LoVo (cell line): ENCODE measurements around the gene GH2.
"Not testable (repeated sequence)": the region's sequence is repeated elsewhere in the genome, so short reads cannot be mapped to it uniquely, and the experiment has no call there.

Experiments used
- DNase-seq: peaks from one replicate; pipeline ENCODE4 v3.0.0-alpha.2; 2016; ENCODE audit warnings: low spot score

The GH2 gene

DNA sequence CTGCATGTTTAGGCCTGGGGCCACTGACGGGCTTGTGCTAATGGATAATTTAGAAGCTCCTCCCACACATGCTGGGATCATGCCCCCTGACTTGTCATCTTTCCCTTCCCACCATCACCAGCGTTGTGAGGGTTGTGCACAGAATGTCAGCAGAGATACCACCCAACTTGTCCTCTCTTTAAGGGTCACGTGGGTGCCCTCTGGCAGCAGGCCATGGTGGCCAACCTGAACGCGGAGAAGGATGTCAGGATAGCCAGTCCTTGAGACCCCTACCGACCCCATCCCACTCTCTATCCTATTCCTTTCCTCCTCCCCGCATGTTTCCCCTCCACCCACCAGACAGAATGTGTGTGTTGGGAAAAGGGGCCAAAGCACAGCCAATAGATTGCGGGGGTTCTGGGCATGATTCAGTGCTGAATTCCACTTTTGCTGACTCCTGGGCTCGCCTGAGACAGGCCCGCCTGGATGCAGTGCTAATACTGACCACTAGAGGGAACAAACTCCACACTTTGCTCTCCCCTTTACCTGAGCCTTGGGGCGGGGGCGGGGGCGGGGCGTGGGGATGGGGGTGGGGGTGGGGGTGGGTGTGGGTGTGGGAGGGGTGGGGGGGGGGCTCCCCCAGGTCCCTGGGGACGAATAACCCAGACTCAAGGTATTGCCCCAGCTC, at the start of gene GH2:
Gene GH2, minus strand, starts transcription at position 10 of the 667 bp plus-strand sequence. CDS start 143 bp downstream, outside the sequence.
- peak; percentile 64 for DNase-seq

DNA sequence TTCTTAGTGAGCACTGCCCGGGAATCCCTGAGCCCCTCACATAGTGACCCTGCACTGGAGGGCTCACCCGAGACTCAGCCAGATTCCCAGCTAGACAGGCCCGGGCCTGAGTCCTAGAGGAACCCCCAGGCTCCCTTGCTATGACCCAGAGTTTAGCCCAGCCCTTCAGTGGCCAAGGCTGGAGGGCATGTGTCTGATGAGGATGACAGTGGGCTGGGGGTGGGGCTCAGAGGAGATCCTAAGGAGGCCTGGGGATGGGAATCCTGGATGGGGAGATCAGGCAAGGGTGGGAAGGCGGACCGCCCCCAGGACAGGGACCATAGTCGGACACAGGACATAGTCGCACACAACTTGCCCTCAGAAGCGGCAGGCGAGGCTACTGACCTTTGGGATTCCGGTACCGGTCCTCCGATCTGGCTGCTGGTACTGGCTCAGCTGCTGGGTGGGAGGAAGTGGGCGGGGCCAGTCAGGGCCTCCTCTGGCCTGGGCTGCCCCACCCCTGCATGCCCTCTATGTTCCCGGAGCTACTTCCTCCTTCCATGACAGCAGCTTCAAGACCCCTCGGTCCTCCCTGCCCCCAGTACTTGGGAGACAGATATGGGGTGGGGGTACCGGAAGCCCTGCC, 49.3 kb upstream of the GH2 start:
- no peak for DNase-seq

DNA sequence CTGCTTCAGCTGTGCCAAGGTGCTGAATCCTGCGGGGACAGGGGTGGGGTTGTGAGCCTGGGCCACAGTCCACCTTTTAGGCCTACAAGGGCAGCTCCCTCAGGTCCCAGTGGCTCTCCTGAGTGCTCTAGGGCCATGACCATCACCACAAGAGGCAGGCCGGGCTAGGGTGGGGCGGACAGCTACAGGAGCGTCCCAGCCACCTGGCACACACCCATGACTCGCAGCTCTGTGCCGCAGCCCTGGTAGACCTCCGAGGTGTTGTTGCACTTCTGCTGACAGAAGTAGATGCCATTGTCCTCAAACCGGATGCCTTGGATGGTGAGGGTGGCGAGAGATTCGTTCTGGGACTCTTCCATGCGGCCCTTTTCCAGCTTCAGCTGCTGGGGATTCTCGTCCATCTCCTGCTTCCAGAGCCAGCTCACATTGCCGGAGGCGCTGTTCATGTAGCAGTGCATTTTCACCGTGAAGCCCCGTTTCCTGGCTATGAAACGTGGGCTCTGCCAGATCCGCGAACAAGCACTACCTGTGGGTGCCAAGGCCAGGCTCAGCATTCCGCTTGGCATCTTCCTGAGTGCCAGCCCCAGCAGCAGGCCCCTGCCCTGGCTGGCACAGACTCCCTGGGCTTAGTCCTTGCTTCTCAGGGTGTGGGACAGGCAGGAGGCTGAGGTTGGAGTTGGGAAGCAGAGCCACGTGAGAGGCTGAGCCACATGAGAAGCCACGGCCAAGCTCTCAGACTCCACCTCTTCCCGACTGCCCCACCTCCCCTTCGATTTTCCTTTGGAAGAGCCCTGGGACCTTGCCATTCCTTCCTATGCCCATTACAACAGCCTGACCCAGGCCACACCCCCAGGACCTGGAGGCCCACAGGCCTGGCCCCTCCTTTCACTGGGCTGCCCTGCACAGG, 48.4 kb upstream of the GH2 start:
- no peak for DNase-seq

DNA sequence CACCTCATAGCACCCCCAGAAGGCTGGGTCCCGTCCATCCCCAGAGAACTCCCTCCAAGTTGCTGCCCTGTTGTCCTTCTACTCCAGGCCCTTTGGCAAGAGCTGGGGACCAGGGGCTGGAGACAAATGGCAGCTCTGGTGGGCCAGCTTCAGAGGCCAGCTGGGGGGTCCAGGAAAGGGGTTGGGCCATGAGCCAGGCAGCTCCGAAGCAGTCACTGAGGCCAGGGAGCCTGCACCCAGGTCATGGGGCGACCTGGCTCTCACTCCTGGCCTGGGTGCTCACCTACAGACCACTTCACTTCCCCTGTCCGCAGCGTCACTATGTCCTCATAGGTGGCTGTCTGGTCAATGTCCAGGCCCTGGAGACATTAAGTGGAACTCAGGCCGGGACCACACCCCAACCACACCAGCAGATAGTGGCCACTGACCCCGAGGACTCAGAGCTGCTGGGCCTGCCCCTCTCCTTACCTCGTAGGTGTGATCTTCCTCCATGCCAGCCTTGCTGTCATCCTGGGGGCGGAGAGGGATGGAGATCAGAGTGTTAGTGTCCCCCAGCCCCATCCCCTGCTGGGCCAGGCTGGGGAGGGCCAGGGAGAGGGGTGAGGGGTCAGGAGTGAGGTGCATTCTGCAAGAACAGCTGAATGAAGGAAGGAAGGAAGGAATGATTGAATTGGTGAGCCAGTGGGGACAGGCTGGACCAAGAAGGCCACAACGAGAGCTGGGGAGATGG, 47.4 kb upstream of the GH2 start:
- no peak for DNase-seq

DNA sequence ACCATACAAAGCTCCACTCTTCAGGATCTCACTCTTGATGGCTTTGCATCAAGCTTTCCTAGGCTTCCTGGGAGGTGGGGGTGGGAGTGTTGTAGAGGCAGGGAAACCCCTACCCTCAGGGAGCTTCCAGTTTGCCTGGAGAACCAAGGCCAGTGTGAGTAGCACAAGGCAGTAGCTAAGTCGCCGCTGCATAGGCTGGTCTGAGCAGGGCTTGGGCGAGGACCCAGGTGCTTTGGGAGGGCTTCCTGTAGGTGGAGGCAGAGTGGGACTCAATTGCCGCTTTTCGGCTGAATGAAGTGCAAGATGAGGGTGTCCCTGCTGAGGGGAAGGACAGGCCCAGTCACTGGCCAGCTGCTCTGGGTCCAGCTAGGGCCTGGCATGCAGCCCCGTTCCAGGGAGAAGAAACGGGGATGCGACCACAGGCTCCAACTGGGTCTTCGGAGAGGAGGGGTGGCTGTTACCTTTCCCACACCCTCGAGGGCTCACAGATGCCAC, 46.5 kb upstream of the GH2 start:
- no peak for DNase-seq

DNA sequence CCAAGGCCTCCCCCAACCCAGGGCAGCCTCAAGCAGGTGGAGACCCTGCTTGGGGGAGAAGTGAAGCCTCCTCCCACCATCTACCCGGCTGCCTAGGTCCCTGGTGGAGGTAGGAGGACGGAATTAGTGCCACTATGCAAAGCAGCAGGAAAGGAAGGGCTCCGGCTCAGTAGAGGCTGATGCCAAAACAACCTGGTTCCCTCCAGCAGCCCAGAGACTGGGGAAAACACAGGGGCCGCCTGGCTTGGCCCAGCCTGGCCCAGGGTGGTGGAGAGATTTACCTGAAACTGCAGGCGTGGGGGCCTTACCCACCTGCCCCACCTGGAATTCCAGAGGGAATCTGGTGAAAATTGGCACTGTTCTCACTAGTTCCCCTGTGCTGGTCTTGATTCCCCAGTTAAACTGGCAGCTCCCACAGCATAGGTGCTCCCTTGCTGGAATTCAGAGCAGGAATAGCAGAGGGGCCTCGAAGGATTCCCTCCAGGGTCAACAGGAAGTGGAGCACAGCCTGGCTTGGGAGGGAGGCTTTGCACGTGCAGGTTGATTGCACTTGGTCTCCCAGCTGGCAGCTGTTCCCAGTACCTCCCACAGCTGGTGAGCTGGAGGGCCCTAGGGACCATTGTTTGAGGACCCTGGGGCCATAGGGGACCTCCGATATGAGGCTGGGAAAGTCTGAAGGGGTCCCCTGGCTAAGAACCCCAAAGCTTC, 45.9 kb upstream of the GH2 start:
- no peak for DNase-seq

DNA sequence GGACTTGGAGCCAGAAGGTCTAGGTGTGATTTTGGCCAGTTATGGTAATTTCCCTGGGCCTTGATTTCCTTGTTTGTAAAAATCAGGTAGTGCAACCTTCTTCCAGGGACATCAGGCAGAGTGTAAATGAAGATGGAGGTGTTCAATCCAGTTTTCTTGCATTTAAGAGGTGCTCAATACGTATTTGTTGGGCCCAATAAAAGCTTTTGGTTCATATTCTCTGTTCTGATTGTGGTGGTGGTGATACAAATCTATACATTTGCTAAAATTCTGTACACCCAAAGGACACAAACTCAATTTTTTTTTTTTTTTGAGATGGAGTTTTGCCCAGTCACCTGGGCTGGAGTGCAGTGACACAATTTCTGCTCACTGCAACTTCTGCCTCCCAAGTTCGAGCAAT, 44.4 kb upstream of the GH2 start:
- no peak for DNase-seq

DNA sequence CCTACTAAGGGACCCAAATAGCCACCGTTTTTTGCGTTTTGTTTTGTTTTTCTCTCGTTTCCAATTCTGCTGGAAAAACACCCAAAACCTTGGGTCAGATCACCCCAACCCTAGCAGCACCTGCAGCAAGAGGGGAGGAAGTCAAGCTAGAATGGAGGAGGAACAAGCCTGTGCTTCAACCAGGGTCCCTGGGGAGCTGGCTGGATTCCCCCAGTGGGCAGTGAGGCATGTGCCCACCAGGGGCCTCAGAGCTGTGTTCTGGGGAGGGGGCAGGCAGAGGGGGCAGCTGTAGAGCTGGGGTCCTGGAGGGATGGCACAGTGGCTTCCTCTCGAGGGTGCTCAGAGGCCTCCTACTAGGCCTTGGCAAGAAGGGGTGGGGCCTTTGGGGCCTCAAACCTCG, 43.9 kb upstream of the GH2 start:
- DNase-seq: no peak

DNA sequence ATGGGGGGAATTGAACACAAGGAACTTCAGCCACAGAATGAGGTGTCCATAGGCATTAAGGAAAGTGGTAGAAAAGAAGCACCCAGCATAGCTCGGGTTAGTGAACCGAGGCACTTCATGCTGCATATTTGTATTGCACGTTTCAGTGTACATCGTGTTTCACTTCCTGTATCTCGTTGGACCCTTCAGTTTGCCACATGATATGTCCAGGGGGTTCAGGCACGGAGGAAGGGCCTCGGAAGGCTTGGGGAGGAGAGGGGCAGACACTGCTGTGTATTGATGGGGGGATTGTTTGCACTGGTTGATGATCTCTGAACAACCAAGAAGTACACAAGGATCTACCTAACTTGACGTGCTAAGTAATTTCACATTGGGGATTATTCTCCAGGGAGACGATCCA, 40.7 kb upstream of the GH2 start:
- not testable (repeated sequence) for DNase-seq

DNA sequence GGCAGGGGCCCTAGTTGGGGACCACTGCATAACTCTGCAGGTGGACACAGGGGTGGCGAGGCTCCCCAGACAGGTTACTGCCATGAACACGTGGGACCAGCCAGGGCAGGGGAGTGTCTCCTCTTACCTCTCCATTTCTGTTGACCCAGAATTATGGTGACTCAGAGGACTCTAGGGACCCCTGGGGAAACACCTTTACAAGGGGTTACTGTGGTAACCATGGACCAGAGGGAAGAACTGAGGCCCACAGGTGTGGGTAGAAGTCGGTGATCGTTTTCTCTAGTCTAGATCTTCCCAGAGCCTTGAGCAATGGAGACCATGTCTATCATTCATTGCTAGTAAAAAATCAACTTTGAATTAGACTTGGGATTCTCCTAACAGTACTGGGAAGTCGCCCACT, 39.0 kb upstream of the GH2 start:
- DNase-seq: not testable (repeated sequence)

DNA sequence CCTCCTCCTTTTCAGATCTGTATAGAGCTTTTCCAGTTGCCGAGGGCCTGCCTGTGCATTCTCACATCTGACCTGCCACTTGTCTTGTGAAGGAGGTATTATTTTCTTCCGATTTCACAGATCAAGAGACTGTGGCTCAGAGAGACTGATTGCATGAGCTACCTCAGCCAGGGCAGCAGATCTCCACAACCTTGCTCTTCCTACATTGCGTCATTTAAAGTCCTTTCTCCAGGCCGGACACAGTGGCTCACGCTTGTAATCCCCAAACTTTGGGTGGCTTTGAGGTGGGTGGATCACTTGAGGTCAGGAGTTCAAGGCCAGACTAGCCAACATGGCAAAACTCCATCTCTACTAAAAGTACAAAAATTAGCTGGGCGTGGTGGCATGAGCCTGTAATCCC, 38.3 kb upstream of the GH2 start:
- DNase-seq: not testable (repeated sequence)

DNA sequence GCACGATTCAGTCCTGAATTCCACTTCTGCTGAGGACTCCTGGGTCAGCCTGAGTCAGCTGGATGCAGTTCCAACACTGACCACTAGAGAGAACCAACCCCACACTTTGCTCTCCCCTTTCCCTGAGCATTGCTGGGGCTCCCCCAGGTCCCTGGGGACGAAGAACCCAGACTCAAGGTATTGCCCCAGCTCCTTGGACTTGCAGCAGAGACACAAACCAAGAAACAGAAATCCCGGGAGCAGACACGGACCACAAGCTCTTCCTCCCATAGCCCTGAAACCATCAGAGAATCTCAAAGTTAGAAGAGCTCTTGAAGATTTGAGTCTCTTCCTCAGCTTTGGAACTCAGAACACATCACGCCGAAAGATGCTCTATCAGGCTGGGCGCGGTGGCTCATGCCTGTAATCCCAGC, 37.6 kb upstream of the GH2 start:
- peak; percentile 50 for DNase-seq

DNA sequence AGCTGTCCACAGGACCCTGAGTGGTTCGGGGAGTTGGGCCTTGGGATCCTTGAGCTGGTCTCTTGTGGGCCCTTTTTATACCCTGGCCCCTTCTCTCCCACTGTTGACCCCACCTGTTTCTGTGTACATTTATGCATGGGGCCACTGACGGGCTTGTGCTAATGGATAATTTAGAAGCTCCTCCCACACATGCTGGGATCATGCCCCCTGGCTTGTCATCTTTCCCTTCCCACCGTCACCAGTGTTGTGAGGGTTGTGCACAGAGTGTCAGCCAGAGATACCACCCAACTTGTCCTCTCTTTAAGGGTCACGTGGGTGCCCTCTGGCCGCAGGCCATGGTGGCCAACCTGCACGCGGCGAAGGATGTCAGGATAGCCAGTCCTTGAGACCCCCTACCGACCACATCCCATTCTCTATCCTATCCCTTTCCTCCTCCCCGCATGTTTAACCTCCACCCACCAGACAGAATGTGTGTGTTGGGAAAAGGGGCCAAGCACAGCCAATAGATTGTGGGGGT, 37.1 kb upstream of the GH2 start, which contains the start of gene GH1:
Gene GH1, minus strand, starts transcription at position 51 of the 517 bp plus-strand sequence. CDS start 63 bp downstream, outside the sequence.
- DNase-seq: not testable (repeated sequence)

DNA sequence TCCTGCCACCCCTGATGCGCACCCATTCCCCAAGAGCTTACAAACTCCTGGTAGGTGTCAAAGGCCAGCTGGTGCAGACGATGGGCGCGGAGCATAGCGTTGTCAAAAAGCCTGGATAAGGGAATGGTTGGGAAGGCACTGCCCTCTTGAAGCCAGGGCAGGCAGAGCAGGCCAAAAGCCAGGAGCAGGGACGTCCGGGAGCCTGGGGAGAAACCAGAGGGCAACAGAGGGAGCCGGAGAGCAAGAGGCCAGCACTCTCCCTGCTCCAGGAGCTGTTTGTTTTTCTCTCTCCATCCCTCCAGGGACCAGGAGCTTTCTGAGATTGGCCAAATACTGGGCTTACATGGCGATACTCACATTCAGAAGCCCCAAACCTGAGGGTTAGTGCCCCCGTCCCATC, 36.6 kb upstream of the GH2 start:
- DNase-seq: no peak

DNA sequence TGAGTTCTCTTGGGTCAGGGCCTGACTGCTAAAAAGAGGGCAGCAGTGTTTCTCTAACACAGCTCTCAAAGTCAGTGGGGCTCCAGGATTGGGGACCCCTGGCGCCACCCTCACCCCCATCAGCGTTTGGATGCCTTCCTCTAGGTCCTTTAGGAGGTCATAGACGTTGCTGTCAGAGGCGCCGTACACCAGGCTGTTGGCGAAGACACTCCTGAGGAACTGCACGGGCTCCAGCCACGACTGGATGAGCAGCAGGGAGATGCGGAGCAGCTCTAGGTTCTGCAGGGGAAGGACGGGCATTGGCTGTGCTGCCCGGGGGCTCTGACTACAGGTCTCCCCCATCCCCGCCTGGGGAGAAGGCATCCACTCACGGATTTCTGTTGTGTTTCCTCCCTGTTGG, 35.9 kb upstream of the GH2 start:
- no peak for DNase-seq

DNA sequence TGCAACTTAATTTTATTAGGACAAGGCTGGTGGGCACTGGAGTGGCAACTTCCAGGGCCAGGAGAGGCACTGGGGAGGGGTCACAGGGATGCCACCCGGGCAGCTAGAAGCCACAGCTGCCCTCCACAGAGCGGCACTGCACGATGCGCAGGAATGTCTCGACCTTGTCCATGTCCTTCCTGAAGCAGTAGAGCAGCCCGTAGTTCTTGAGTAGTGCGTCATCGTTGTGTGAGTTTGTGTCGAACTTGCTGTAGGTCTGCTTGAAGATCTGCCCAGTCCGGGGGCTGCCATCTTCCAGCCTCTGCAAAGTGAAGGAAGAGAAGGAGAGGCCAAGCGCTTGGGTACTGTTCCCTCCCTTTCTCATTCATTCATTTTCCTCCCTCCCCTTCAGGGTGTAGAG, 35.5 kb upstream of the GH2 start:
- not testable (repeated sequence) for DNase-seq

DNA sequence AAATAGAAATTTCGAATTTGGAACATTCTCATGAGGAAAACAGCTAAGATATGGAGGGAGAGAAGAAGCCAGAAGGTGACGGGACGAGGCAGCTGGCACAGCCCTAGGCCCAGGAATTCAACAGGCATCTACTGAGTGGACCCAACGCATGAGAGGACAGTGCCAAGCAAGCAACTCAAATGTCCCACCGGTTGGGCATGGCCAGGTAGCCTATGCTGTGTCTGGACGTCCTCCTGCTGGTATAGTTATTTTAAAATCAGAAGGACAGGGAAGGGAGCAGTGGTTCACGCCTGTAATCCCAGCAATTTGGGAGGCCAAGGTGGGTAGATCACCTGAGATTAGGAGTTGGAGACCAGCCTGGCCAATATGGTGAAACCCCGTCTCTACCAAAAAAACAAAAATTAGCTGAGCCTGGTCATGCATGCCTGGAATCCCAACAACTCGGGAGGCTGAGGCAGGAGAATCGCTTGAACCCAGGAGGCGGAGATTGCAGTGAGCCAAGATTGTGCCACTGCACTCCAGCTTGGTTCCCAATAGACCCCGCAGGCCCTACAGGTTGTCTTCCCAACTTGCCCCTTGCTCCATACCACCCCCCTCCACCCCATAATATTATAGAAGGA, 34.9 kb upstream of the GH2 start:
- DNase-seq: no peak

DNA sequence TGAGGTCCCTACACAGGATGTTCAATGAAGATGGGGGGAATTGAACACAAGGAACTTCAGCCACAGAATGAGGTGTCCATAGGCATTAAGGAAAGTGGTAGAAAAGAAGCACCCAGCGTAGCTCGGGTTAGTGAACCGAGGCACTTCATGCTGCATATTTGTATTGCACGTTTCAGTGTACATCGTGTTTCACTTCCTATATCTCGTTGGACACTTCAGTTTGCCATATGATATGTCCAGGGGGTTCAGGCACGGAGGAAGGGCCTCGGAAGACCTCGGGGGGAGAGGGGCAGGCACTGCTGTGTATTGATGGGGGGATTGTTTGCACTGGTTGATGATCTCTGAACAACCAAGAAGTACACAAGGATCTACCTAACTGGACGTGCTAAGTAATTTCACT, 34.0 kb upstream of the GH2 start:
- not testable (repeated sequence) for DNase-seq

DNA sequence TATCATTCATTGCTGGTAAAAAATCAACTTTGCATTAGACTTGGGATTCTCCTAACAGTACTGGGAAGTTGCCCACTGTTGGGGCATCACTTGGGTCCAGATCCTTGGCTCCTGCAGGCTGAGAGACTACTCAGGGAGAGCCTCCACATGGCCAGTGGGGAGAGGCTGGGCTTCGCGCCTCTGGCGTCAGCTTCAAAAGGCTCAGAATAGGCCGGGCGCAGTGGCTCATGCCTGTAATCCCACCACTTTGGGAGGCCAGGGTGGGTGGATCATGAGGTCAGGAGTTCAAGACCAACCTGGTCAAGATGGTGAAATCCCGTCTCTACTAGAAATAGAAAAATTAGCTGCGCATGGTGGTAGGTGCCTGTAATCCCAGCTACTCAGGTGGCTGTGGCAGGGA, 32.7 kb upstream of the GH2 start:
- DNase-seq: no peak

DNA sequence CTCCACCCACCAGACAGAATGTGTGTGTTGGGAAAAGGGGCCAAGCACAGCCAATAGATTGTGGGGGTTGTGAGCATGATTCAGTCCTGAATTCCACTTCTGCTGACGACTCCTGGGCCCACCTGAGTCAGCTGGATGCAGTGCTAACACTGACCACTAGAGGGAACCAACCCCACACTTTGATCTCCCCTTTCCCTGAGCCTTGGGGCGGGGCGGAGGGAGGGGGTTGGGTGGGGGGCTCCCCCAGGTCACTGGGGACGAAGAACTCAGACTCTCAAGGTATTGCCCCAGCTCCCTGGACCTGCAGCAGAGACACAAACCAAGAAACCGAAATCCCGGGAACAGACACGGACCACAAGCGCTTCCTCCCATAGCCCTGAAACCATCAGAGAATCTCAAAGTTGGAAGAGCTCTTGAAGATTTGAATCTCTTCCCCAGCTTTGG, 29.9 kb upstream of the GH2 start:
- peak; percentile 24 for DNase-seq
